Fibroblast of skin of right quadriceps (primary cell): ENCODE measurements around the gene PYM1.

Source experiments
- DNase-seq: peaks from one replicate; pipeline ENCODE4 v3.0.0-alpha.2; 2013

The PYM1 gene

DNA sequence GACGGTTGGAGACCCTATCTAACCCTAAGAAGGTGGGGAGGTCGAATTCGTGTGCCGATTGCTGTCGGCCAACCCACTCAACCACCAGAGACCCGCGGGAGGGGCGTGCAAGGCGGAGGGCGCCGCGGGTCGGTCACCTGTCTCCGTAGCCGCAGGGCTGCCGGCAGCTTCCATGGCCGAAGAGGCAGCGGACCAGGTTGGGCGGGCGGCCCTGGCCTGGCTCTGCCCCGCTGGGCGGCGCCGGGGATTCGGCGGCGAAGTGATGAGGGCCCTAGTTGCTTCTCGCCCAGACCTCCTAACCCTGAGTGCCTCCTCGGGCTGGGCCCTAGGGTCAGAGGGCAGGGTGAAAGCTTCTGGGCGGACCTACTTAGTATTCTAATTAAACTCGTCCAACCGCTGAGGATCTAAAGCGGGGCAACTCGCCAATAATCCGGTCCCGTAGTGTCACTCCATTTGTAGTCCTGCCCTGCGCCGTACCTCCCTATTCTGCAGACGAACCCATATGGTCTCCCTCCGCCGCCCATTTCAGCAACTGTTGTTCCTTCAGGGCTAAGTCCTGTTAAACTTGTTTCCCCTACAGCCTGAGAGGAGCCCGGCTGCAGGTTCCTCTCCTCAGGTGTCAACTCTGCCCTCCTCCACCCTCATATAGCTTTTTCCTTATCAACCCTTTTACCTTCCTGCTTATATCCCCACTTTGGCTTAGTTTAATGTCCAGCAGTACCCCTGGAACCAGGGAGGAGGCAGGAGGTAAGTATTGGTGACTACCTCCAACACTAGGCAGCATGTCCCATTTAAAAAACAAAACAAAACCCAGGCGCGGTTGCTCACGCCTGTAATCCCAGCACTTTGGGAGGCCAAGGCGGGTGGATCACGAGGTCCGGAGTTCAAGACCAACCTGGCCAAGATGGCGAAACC is at the start of gene PYM1:
Gene PYM1, minus strand, starts transcription at position 307 of the 915 bp plus-strand sequence. Its CDS starts 133 bp downstream, at position 174.
- DNase-seq: peak; percentile 64

DNA sequence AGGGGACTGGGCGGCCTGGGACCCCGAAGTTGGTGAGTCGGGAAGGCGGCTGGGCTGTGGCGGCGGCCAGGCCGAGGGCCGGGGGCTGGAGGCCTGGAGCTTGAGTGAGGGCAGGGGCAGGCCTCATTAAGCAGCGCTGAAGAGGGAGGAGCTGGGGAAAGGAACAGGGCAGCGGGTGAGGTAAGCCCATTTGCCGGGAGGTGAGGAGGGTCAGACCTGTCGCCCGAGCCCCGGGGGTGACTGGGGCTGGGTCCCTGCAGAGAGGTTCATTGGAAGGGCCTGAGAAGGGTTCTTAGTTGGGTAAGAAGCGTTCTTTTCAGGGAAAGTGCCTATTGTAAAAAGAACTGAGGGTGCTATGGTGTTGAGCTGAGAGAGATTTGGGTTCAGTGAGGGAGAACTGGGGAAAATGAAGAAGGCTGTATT is 46.6 kb upstream of the PYM1 start:
- peak; percentile 25 for DNase-seq

DNA sequence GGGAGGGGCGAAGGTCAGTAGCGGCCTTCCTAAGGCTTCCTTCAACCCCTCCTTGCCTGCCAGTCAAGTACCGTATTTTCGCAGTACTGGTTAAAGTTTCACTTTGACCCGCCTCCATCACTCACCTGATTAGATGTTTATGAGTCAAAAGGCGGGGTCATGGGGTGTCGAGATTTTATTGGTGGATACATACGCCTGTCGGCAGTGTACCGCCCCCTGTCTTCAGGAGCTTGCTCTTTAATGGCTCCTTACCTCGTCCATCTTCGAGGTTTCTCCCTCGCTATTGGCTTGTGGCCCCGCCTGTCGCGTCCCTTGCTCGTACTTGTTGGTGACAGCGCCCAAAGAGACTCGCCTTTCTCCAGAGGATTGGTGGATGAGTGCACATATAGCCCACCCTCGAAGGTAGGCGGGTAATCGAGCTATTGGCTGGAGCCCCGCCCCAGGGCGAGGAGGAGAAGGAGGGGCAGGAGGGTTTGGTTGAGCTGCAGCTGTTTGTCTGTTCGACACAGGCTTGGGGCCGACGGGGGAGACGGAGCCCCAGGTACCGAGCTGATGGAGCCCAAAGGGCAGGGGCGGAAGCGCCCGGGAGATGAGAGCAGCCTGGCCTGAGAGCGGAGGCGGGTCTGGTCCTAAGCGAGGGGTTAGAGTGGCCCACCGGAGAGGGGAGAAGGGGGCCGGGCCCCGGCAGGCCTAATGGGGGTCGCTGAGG is 46.1 kb upstream of the PYM1 start, which contains the start of gene RAB5B:
Gene RAB5B, plus strand, starts transcription at position 480 of the 709 bp plus-strand sequence. CDS start 12,883 bp downstream, outside the sequence.
- peak; percentile 100 for DNase-seq

DNA sequence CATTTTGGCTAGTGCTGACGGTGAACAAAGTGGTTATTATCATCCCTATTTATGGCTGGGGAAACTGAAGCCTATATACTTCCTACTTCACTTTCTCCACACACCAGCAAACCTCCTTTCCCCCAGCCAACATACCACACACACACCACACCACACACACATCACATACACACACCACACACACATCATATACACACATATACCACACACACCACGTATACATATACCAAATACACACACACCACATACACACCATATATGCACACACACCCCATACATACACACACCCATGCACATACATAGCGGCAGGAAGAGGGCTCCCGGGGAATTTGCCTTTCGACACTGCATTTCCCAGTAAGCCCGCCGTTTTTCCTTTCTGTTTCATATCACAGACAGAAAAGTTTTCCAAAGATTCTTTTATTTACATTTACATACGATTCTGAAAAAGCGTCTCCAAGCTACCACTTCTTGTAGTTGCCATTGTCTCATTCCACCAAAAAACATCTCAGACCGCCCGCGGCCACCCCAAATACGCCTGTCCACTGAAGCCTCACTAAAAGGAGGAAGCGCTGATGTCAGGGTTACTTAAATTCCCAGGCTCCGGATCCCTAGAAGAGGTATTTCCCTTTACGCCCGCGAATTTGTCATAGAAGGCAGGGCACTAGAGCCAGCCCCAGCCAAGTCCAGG is 45.4 kb upstream of the PYM1 start:
- DNase-seq: no peak

DNA sequence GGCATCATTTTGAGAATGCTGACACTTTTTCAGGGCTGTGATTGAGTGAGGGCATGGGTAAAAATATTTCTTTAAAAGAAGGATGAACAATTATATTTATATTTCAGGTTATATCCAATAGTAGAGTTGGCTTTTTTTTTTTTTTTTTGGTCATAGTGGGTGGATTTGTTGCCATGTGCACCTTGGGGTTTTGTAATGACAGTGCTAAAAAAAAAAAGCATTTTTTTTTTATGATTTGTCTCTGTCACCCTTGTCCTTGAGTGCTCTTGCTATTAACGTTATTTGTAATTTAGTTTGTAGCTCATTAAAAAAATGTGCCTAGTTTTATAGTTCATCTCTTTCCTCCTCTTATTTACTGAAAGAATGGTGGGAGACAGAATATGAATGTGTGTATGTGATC is 44.8 kb upstream of the PYM1 start:
- no peak for DNase-seq

DNA sequence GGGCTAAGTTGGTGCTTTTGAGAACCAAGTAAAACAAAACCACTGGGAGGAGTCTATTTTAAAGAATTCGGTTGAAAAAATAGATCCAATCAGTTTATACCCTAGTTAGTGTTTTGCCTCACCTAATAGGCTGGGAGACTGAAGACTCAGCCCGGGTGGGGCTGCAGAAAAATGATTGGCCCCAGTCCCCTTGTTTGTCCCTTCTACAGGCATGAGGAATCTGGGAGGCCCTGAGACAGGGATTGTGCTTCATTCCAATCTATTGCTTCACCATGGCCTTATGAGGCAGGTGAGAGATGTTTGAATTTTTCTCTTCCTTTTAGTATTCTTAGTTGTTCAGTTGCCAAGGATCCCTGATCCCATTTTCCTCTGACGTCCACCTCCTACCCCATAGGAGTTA is 44.3 kb upstream of the PYM1 start:
- DNase-seq: peak; percentile 65

DNA sequence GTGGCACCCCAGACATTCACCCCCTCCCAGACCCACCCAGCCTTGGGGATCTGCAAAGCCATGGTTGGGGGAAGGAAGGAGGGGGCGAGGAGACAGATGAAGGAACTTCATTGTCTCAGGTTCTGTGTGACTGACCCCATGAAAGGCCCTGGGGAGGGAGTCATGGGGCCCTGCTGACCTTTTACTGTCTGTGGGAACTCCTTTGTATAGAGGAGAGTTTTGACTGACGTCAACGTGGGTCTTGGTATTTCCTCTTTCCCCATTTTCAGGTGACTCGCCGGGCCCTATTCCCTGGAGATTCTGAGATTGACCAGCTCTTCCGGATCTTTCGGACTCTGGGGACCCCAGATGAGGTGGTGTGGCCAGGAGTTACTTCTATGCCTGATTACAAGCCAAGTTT is 43.1 kb upstream of the PYM1 start:
- peak; percentile 10 for DNase-seq

DNA sequence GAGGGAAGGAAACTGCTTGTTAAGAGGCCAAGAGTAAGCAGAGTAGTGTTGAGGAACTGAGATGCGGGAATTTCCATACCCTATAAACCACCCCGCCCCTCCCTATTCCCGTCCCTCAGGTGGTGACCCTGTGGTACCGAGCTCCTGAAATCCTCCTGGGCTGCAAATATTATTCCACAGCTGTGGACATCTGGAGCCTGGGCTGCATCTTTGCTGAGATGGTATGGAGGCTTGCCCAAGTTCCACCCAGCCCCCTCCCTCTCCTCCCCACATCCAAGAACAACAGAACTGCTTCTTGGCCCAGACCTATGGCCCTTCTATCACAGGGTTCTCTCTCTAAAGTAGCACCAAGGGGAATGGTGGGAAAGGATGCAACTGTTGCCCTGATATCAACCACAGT is 41.7 kb upstream of the PYM1 start:
- DNase-seq: no peak

DNA sequence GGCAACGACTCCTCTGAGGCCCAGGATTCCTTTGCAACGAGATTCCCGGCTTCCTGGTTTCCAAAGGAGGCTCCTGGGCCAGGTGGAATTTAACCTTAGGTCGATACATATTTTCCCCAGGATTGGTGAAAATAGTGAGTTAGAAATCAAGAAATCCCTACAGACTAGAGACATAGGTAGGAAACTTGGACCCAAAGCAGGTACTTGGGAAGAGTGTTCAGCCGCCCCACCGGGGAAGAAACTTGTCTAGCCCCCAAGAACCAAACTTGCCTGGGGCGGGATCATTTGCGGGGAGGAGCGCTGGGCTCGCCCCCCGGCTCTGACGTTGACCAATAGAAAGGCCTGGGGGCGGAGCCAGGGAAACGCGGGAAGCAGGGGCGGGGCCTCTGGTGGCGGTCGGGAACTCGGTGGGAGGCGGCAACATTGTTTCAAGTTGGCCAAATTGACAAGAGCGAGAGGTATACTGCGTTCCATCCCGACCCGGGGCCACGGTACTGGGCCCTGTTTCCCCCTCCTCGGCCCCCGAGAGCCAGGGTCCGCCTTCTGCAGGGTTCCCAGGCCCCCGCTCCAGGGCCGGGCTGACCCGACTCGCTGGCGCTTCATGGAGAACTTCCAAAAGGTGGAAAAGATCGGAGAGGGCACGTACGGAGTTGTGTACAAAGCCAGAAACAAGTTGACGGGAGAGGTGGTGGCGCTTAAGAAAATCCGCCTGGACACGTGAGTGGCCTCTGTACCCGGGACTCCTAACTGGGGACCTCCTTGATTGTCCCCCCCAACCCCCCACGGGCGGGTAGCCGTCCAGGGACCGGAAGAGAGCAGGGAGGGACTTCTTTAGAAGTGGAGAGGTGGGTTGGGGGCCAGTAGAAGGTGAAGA is 39.0 kb upstream of the PYM1 start, which contains the start of gene CDK2:
Gene CDK2, plus strand, starts transcription at position 423 of the 874 bp plus-strand sequence. Its CDS starts 179 bp downstream, at position 602.
- DNase-seq: peak; percentile 77

DNA sequence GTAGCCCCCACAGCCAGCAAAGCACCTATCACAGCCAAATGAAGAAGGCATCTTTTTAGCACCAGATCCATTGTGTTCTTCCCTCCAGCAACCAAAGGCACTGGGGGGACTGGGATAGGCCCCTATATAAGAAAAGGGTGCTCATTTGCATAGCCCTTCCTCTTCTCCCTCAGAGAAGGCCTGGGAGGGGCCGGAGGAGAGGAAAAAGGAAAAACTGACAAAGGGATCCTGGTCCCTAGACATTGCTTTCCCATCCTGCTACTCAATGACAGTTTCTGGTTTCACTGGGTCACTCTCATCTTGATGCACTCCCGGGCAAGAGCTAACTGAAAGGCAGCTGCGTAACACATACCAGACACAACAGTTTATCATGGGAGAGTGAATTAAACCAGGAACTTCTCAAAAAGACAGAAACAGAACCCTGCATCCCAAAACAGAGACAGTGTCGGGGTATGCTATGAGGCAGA is 38.3 kb upstream of the PYM1 start, which contains the start of gene PMEL:
Gene PMEL, minus strand, starts transcription at position 102 of the 467 bp plus-strand sequence. Its CDS starts 31 bp downstream, at position 71.
- DNase-seq: no peak

DNA sequence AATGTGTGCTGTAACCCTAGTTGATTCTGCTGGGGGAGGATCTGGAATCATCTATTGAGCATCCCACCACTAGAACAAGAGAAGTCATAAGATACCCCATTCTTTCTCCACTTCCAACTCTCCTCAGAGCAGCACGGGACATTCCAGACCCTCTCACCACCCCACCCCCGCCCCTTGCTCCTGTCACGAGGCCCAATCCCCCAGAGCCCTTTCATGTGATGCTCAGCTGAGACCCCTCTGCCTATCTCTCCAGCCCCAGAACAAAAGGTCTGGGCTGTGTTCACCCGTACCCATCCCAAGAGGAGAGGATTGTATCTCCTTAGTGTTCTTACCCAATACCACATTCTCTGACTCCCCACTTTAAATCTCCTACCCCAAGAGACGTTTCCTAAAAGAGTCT is 37.5 kb upstream of the PYM1 start:
- no peak for DNase-seq

DNA sequence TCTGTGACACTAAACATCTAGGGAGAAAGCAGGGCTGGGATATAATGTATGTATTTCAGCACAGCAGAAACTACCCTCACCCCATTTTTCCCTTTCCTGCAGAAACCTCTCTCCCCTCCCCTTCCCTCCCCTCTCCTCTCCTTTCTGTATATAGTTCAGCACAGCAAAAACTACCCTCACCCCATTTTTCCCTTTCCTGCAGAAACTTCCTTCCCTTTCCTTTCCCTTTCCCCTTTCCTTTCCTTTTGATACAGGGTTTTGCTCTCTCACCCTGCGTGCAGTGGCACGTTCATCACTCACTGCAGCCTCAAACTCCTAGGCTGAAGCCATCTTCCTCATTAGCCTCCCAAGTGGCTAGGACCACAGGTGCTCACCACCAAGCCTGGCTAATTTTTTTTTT is 36.1 kb upstream of the PYM1 start:
- no peak for DNase-seq

DNA sequence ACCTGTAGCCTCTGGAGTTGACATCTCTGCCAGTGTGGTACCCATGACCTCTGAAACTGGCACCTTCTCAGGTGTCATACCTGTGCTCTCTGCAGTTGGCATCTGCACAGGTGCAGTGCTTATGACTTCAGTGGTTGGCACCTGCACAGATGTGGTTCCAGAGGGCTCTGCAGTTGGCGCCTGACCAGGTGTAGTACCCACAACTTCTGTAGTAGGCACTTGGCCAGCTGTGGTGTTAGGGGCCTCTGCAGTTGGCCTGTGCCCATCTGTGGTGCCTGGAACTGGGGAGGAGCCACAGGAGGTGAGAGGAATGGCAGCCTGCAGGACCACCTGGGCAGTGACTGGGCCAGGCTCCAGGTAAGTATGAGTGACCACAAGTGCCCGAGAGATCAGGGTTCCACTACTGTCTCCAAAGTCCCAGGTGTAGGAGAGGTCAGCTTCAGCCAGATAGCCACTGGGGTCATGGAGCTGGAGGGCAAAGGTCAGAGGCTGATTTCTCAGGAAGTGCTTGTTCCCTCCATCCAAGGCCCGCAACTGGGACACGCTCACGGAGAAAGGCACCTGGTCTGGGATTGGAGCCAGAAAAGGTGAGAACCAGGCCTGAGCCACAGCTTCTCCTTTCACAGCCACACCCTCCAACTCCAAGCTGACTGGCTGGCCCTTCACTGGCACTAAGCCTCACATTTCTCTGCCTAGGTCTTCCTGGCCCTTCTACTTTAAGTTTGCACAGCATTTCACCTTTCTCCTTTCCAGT is 29.6 kb upstream of the PYM1 start:
- no peak for DNase-seq

DNA sequence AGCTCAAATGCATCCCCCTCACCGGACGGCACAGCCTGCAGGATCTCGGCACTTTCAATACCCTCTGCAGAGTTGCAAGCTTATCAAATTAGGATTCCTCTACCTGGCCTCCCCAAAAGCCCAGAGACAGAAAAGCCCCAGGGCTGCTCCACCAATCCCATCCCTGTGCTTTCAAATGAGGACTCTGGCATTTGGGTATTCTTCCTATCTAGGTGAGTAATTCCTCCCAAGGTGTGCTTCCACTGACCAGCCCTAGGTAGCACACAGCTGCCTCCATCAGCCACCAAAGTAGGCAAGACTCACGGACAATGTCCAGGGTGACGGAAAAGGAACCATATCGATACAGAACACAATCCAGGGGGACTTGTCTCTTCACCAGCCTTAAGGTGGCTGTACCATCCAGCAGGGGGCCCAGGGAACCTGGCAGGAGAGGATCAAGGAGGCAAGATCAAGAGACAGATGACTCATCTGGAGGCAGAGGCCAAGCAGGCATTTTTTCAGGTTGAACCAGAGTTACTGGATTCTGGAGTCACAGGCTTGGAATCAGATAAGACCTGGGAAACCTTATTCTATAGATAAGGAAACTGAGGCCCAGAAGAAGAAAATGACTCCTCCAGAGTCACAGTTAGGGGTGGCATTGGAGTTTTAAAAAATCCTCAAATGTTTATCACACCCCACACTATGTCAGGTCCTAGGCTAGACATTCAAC is 28.3 kb upstream of the PYM1 start:
- DNase-seq: peak; percentile 46

DNA sequence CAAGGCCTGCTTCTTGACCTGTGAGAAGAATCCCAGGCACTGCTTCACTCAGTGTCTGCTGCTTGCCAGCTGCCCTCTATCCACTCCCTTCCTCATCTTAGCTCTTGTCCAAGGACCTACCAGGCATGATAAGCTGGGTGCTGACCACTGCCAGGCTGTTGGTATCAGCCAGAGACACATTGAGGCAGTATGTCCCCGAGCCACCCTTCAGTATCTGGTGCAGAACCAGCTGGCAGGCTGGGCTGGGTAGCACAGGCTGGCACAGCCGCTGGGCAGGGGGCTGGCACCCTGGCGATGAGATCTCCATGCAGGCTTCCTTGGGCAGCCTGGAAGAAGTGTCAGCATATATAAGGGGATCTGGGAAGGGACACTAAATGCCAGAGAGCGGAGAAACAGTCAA is 27.6 kb upstream of the PYM1 start:
- no peak for DNase-seq

DNA sequence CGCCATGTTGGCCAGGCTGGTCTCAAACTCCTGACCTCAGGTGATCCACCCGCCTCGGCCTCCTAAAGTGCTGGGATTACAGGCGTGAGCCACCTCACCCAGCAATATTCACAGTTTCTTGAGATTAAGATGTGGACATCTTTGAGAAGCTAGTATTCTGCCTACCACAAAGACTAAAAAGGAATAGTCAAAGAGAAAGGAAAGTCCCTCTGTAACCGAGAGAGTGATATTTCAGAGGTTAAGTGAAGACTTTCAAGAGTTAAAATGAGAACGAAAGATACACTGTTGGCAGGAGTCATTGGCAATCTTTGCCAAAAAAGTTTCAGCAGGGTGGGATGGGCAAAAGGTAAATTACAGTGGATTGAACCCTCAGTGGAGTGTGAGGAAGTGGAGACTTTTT is 18.9 kb upstream of the PYM1 start:
- no peak for DNase-seq

DNA sequence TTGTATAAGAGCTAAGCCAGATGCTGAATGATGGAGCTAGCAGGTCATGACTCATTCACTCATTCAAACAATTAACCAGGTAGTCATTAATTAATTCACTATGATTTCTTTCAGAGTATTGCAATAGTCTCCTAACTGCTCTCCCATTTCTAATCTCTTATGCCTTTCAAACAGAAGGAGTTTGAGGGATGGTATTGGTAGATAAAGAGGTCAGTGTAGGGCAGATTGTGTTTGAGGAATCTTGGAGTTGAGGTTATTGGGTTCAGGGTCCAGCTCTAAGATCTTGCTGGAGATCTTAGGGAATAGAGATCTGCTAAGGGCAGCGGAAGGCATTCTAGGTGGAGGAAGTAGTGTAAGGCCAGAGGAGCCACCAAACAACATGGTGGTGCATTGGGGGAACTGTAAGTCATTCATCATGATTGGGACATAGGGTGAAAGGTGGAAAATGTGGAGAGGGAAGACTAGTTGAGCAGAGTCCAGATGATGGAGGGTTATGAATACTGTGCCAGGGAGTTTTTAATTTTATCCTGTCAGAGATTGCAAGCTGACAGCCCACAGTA is 15.0 kb upstream of the PYM1 start:
- DNase-seq: no peak

DNA sequence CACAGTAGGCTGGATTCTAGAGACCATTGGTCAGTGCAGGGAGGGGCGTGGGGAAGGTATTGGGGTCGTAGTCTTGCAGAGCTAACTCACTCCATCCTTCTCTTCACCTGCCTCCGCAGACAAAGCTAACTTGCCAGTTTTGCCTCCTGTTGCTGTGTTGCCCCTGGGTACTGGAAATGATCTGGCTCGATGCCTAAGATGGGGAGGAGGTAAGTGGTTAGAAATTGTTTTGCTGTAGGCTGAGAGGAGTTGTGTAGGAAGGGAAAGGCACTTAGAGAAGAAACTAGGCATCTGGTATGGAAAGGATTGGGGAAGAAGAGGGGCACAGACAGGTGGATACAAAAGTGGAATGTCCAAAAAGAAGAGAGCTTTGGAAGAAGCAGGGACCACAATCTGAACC is 14.4 kb upstream of the PYM1 start:
- no peak for DNase-seq

DNA sequence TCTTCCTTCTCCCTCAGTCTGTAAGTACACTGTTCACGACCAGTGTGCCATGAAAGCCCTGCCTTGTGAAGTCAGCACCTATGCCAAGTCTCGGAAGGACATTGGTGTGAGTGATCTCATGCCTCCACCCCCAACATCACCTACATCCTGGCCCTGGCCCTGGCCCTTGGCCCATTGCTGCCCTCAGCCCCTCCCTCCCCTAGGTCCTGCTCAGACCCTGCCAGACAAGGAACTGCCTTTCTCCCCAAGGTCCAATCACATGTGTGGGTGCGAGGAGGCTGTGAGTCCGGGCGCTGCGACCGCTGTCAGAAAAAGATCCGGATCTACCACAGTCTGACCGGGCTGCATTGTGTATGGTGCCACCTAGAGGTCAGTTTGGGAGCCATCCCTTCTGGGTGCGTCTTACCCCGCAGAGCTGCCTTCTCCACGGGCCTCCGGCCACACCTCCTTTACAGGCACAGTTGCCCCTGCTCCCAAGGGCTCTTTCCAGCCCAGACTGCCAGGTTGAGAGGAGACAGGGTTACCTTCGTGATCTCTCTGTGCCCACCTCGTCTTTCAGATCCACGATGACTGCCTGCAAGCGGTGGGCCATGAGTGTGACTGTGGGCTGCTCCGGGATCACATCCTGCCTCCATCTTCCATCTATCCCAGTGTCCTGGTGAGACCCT is 12.5 kb upstream of the PYM1 start:
- peak; percentile 77 for DNase-seq
